ENCODE results near the gene PKN3.
"Not testable (repeated sequence)": the region's sequence is repeated elsewhere in the genome, so short reads cannot be mapped to it uniquely, and the experiment has no call there.

Gene PKN3

DNA sequence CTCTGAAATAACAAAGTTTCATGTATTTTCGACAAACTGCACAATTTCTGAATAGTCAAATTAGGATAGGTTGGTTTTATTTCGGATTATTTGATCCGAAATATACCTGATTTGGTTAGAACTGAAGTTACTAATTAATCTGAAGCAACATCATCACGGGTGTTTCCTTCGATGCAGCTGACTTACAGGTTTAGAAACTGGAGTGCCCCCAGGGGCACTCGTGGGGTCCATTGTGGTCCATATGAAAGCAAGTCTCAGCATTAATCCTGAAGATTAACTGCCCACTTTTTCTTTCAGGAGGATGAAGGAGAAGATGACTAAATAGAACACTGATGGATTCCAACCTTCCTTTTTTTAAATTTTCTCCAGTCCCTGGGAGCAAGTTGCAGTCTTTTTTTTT is 8.0 kb upstream of the PKN3 start:
- DNase-seq = no peak

DNA sequence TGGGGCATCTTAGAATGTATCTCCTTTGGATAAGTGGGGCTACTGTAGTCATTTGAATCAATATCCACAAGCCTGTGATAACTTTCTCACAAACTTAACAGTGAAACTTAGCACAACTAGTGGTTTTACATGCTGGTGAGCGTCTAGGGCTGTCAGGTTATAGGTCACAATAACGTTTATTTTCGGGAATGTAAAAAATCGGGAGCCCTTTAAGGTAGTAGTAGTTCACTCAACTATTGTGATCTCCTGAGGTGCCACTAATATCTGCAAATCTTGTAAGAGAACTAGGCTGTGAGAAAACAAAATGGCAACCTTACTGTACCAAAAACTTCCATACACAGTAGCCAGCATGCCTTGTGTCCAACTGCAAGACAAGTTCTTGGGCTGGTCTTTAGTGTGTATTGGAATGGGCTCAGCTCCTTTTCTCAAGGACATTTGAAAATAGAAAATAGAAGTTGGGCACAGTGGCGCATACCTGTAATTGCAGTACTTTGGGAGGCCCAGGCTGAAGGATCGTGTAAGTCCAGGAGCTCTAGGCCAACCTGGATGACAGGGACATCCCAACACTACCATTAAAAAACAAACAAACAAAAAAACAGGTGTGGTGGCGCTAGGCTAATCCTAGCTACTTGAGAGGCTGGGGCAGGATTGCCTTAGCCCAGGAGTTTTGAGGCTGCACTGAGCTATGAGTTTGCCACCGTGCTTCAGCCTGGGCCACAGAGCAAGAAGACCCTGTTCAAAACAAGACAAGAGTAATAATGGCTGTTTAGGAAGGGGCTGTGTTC is 5.2 kb upstream of the PKN3 start:
- DNase-seq = no peak

DNA sequence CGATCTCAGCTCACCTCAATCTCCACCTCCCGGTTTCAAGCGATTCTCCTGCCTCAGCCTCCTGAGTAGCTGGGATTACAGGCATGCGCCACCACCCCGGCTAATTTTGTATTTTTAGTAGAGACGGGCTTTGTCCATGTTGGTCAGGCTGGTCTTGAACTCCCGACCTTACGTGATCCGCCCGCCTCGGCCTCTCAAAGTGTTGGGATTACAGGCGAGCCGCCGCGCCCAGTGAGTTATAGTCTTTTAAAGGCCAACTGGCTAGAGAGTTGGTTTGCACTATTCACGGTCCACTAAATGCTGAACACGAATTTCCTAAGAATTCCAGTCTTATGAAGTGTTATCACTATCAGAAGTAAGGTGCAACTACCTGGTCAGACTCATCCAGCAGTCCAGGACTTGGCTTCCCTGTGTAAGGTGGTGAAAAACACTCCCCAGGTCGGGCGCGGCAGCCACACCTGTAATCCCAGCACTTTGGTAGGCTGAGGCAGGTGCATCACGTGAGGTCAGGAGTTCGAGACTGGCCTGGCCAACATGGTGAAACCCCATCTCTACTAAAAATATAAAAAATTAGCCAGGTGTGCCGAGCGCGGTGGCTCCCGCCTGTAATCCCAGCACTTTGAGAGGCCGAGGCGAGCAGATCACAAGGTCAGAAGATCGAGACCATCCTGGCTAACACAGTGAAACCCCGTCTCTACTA is 3.1 kb upstream of the PKN3 start:
- not testable (repeated sequence) for DNase-seq

DNA sequence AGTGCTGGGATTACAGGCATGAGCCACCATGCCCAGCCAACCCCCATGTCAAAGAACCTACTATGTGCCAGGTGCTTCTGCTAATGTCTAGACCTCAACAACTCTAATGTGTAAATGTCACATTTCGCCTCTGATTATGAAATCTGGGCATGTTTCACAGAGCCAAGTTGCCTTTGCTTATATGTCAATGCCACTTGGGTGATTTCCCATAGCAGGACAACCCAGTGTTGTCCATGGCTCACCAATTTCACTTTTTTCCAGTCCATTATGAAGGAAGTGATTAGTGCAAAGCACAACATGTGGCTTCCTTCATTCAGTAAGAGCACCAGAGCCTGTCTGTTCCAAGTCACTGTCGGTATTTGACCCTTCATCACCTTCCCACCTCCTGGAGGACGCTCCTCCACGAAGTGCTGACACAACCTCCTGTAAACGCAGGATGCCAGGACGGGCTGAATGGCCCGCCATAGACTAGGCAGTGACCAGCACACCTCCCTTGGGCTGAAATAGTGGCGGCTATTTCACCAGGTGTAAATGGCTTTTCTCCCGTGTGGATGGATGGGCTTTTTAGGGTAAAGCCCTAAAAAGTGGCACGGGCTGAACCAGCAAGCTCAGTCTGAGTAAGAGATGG is 962 bp upstream of the PKN3 start:
- DNase-seq = no peak

DNA sequence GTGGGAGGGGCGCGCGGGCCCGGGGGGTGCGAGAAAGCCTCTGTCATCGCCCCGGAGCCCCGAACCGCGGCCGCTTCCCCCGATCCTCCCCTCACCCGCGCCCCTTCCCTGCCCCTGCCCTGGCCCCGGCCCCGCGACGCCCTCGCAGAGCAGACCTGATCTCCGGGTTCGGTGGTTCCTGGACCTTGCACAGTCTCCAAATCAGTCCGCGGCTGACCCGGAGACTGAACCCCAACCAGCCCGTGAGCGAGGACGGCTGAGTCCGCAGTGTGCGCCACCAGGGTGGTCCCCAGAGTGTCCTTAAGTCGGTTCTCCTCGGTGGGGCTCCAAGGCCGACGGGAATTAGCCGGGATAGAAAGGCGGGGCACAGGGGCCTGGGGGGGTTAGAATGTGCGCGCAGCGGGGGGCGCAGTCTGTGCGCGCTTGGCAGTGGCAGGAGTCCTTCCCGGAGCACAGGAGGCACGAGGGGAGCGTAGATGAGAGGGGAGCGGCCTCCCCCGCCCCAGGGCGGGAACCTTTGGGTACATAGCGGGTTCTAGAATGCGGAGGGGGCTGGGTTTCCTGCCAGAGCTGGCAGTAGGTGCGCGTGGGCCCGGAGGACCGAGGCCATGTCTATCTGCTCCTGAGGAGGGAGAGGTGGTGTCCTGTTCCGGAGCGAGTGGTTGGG is 779 bp downstream of the PKN3 start:
- DNase-seq = peak in 1 of 2 donors; percentile 22

DNA sequence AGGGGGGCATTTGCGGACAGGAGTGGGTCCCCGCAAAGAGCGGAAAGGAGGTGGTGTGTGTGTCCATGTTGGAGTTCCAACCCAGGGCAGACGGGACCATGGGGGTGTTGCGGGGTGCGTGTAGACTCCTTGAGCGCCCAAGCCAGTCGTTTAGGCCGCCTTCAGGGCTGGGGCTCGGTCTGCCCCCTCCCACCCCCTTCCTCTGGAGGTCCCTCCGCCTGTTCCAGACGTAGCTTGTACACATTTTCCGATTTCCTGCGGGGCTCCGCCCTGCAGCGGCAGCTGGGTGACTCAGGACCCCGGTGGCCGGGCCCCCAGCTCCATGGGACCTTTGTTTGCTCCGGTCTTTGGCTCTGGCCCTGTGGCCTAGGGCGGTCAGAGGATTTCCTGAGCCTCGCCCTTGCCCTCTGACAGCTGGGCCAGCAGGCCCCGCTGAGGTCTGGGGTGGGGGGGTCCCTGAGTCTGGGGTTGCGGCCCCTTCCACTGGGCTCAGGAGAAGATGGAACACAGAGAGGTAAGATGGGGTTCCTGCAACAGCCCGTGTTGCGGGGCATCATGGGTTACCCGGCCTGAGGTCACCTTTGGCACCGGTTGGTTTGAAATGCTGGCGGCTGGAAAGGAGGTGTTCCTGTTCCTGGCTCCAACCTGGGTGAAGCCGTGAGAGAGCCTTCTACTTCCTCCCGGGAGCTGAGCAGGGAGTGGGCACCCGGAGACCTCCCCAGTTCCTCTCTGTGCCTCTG is 1.5 kb downstream of the PKN3 start:
- no peak for DNase-seq

DNA sequence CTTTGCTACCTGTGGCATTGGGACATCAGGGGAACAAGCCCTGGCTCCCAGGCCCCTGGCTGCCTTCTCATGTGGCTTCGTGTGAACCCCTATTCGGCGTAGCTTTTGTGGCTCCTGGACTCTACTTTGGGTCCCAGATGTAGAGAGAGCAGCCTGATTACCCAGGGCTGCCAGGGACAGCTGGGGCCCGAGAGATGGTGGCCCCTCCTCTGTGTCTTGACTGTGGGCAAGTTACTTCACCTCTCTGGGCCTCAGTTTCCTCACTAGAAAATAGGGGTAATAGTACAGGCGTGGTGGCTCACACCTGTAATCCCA is 2.0 kb downstream of the PKN3 start:
- DNase-seq = no peak

DNA sequence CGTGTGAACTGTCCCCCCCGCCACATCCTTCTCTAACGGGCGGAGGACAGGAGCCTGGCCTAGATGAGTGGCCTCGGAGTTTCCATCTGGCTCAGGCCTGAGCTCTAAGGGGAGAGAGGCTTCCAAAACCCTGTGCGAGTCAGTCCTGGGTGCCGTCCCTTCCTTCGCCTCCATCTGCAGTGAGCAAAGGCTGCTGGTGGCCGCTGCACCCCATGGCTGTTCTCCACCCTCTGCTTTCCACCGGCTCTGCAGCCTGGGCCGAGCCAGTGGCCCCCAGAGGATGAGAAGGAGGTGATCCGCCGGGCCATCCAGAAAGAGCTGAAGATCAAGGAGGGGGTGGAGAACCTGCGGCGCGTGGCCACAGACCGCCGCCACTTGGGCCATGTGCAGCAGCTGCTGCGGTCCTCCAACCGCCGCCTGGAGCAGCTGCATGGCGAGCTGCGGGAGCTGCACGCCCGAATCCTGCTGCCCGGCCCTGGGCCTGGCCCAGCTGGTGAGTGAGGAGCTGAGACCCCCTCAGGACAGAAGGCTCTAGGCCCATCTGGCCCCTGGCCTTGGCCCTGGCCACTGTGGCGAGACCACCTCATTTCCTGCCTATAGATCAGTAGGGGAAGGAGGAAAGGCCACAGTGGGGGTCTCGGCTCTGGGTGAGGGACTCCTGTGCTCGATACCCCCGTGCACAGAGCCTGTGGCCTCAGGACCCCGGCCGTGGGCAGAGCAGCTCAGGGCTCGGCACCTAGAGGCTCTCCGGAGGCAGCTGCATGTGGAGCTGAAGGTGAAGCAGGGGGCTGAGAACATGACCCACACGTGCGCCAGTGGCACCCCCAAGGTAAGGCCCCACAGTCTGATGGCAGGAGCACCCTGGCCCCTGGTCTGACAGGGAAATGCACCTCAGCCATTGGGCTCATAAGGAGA is 3.0 kb downstream of the PKN3 start:
- DNase-seq = no peak

DNA sequence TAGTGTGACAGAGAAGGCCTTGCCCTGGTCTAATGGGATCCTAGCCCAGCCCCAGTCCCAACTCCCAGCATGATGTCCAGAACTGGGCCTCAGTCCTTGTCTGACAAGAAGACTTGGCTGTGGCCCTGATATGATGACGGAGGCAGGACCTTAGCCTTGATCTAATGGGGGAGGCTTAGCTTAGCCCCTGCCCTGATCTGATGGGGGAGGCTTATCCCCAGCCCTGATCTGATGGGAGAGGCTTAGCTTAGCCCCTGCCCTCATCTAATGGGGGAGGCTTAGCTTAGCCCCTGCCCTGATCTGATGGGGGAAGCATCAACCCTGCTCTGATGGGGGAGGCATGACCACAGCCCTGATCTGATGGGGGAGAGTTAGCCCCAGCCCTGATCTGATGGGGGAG is 3.7 kb downstream of the PKN3 start:
- DNase-seq = no peak

DNA sequence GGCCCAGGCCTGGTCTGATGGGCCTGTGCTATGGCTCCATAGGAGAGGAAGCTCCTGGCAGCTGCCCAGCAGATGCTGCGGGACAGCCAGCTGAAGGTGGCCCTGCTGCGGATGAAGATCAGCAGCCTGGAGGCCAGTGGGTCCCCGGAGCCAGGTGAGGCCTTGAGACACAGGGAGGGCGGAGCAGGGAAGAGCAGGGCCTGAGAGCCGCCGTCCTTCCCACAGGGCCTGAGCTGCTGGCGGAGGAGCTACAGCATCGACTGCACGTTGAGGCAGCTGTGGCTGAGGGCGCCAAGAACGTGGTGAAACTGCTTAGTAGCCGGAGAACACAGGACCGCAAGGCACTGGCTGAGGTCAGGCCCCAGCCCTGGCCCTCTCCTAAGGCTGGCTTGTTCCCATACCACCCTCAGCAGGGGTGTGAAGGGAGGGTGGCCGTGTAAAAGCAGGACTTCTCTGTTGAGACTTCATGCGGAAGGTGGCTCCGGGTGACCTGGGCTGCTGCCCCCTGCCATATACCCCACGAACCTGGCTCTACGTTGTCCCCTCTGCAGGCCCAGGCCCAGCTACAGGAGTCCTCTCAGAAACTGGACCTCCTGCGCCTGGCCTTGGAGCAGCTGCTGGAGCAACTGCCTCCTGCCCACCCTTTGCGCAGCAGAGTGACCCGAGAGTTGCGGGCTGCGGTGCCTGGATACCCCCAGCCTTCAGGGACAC is 4.5 kb downstream of the PKN3 start:
- DNase-seq = no peak

DNA sequence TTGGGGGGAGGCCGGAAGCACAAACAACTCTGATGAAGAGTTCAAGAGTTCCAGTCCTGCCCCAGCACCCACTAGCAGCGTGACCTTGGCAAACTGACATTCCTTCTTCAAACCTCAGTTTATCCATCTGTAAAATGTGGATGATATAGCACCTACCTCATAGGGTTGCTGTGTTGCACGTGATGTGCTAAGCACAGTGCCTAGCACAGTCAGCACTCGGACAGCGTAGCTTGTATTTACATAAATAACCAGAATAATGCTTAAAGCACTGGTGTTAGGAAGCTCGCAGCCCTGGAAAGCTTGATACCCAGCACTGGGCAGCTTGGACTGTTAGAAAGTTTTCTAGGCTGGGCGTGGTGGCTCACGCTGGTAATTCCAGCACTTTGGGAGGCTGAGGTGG is 5.1 kb downstream of the PKN3 start:
- DNase-seq = no peak

DNA sequence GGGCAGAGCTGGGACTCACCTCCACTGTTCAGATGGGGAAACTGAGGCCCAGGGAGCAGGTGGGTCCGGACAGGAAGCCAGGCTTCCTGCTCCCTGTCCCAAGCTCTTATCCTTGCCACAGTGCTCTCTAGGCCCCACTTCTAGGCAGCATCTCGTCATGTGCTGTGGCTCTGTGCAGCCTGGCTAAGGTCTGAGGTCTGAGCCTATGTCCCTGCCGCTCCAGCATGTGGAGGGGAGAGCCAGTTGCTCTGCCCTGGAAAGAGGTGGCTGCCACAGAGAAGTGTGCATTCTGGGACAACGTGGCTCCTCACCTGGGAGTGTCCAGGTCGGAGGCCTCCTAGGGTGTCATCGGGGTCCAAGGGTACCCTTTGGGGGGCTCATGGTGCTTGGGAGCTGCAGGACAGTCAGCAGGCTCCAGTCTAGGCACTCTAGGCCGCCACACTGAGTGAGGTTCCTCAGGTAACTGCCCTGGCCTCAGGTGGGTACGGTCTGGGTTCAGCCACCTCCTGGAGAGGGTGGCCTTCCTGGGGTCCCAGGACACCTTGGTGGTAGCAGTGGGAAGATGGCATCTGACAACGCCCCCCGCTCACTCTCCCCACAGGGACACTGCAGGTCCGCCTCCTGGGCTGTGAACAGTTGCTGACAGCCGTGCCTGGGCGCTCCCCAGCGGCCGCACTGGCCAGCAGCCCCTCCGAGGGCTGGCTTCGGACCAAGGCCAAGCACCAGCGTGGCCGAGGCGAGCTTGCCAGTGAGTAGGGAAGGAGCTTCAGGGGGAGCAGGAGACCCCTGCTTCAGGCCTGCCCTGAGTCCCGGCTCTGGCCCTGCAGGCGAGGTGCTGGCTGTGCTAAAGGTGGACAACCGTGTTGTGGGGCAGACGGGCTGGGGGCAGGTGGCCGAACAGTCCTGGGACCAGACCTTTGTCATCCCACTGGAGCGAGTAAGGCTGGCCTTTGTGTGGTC is 10.4 kb downstream of the PKN3 start:
- DNase-seq = no peak

DNA sequence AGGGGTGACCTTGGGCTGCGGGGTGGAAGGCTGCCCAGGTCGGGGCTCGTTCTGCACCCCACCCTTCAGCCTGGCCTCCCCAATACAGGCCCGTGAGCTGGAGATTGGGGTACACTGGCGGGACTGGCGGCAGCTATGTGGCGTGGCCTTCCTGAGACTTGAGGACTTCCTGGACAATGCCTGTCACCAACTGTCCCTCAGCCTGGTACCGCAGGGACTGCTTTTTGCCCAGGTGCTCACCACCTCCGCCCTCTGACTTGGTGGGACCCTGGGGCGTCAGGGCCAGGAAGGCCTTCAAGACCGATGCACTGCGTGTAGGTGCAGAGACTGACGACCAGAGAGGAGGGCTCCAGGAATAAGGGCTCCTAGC is 11.1 kb downstream of the PKN3 start:
- DNase-seq = no peak

DNA sequence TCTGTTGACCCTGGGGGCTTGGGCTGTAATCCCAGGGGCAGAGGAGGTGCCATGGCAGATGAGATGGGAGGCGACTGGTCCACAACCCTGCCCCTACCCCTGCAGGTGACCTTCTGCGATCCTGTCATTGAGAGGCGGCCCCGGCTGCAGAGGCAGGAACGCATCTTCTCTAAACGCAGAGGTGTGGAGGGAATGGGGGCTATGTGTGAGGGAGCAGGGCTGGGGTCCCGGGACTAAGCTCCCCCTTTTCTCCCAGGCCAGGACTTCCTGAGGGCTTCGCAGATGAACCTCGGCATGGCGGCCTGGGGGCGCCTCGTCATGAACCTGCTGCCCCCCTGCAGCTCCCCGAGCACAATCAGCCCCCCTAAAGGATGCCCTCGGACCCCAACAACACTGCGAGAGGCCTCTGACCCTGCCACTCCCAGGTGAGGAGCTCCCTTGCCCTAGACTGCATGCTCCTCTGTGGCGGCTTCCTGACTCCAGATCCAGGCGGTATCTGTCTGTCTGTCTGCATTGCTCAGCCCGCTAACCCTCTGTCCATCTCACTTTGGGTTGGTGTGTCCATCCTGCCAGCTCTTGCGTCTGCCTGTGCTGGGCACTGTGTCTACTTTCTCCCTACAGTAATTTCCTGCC is 11.8 kb downstream of the PKN3 start:
- DNase-seq = no peak

DNA sequence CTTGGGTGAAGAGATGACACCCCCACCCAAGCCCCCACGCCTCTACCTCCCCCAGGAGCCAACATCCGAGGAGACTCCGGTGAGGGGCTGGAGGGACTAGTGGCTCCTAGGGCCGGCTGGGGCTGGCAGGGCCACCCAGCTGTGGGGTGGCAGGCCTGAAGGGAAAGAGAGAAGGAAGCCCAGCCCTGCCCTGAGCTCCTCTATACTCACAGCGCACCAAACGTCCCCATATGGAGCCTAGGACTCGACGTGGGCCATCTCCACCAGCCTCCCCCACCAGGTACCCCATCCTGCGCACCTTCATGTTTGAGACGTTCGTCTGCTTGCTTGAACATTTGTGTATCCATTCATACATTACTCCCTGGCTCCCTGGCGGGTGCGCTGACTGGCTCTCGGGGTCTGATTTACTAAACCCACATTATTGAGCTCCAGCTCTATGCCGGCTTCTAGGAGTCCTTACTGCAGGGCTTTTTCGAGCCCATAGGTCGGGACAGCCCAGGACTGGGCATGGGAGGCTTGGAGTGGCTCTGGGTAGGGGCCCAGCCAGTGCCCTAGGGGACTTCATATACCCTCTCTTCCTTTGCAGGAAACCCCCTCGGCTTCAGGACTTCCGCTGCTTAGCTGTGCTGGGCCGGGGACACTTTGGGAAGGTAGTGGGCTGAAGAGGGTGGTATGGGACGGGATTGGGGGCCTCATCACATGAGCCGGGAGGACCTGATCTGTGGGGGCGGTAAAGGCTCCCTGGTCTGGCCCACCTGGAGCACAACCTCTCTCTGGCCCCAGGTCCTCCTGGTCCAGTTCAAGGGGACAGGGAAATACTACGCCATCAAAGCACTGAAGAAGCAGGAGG is 12.5 kb downstream of the PKN3 start:
- no peak for DNase-seq

DNA sequence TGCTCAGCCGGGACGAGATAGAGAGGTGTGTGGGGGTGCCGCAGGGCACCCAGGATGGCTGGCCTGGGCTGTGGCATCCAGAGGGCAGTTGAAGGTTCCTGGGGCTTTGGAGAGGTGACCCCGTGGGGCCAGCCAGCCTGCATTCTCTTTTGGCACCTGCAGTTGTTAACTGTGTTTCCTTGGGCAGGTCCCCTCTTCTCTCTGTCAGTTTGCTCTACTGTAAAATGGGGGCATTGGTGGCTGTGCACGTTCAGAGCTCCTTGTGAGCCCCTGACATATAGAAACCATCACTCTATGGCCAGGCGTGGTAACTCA is 13.1 kb downstream of the PKN3 start:
- no peak for DNase-seq

DNA sequence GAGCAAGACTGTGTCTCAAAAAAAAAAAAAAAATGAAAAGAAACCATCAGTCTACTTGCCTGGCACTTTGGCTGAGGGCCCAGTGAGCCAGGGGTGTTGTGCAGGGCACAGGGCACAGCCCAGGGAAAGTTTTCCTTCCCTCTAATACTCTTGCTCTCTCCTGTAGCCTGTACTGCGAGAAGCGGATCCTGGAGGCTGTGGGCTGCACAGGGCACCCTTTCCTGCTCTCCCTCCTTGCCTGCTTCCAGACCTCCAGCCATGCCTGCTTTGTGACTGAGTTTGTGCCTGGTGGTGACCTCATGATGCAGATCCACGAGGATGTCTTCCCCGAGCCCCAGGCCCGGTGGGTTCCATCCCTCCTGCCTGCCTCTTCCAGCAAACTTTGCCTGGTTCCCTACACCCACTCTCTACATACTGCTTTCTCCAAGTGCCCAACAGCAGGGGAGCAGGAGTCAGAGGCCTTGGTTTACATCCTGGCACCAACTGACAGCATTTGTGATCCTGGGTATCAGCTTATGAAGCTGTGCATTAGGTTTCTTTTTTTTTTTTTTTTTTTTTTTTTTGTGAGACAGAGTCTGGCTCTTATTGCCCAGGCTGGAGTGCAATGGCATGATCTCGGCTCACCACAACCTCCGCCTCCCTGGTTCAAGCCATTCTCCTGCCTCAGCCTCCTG is 14.4 kb downstream of the PKN3 start:
- no peak for DNase-seq

DNA sequence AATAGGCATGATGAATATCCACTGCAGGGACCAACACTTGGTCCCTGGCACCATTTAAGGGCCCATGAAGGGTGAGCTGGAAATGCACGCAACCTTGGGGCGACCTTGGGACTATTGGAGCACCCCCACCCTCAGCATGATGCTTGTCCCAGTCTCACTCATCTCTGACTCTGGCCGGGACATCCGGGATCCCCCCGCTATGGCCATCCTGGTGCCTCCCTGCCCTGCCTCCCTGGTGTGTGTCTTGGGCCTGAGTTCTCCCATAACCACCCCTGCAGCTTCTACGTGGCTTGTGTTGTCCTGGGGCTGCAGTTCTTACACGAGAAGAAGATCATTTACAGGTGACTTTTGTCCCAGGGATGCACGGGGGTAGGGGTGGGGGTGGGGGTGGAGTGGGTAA is 15.7 kb downstream of the PKN3 start:
- DNase-seq = no peak
